Neural cell (in vitro differentiated cells): ENCODE data around the gene GDNF.

ENCODE experiments used
- CTCF ChIP-seq: fragments of 450-650 bp; IDR thresholded peaks from 2 replicates; pipeline ENCODE4 v1.5.1; 2014; ENCODE audit warnings: antibody characterized with exemption, mild to moderate bottlenecking, moderate library complexity; ENCODE audit not compliant: poor library complexity, severe bottlenecking
- EP300 ChIP-seq: fragments of 450-650 bp; conservative IDR thresholded peaks from 2 replicates; pipeline ENCODE4 v1.6.1; 2014; ENCODE audit warnings: antibody characterized with exemption, mild to moderate bottlenecking, moderate library complexity; ENCODE audit not compliant: poor library complexity, severe bottlenecking
- EZH2 ChIP-seq: fragments of 200-600, 300-800 bp; shearing (Covaris generic), sonication (generic); IDR thresholded peaks from 2 replicates; pipeline ENCODE4 v1.6.1; 2014; ENCODE audit warnings: antibody characterized with exemption, low read length, borderline replicate concordance, mild to moderate bottlenecking; ENCODE audit not compliant: insufficient read depth, poor library complexity, severe bottlenecking
- MXI1 ChIP-seq: fragments of 450-650 bp; conservative IDR thresholded peaks from 2 replicates; pipeline ENCODE4 v1.6.1; 2014; ENCODE audit warnings: antibody characterized with exemption, mild to moderate bottlenecking; ENCODE audit not compliant: poor library complexity, severe bottlenecking
- POLR2AphosphoS5 ChIP-seq: IDR thresholded peaks from 2 replicates; pipeline ENCODE4 v1.6.1; 2012
- RAD21 ChIP-seq: fragments of 450-650 bp; conservative IDR thresholded peaks from 2 replicates; pipeline ENCODE4 v1.6.1; 2014; ENCODE audit warnings: antibody characterized with exemption, mild to moderate bottlenecking, moderate library complexity
- SMC3 ChIP-seq: fragments of 450-650 bp; conservative IDR thresholded peaks from 2 replicates; pipeline ENCODE4 v1.6.1; 2014; ENCODE audit warnings: antibody characterized with exemption, mild to moderate bottlenecking, moderate library complexity; ENCODE audit not compliant: poor library complexity

DNA sequence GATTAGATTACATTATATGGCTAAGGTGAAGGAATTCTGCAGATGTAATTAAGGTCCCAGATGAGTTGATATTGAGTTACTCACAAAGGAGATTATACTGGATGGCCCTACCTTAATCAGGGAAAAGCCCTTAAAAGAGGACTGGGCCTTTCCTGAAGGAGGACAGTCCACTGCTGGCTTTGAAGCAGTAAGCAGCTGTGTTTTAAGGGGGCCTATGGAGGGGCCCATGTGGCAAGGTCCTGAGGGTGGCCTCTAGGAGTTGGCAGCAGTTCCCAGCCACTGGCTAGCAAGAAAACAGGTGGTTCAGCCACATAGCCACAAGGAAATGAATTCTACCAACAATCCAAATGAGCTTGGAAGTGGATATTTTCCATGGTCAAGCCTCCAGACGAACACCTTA lies 36.4 kb upstream of the GDNF start:
- TF ChIP-seq MXI1 (no peak), EP300 (no peak), CTCF (no peak), RAD21 (no peak), POLR2AphosphoS5 (no peak), EZH2 (no peak), SMC3 (no peak)
